T-helper 9 cell (primary cell): ENCODE results near the gene UBL7.

Source experiments
- DNase-seq: peaks from one replicate; pipeline ENCODE4 v3.0.0-alpha.2; 2020

The UBL7 gene

DNA sequence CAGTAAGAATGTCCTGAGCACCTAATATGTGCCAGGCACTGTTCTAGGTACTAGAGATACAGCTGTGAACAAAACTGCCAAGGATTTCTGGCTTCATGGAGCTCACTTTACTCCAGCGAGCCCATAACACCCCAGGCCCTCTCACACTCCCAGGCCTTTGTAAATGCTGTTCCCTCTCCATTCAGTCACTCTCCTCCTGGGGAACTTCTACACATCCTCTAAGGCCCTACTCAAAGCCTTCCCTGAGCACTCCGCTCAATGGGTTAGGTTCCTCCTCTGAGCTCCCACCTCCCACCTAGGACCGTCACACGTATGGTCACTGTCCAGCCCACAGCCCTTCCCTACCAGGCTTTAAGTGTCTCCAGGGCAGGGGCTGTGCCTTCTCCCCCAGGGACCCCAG, 54.4 kb downstream of the UBL7 start:
- no peak for DNase-seq

DNA sequence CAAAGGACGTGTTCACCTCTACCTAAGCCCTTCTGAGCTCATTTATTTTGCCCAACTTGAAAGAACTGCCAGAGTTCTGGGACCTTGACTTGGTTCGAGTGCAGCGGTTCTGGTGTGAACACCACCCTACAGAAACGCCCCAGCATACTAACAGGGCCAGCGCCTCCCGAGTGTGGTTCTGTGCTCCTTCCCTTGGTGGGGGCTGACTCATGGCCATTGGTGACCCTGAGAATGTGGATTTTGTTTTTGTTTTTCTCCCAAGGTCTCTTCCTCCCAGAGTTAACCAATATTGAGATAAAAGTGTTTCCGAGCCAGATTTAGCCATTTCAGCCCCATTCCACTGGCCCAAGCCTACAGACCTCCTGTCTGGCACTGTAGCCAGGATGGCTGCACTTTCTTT, 55.1 kb downstream of the UBL7 start:
- no peak for DNase-seq

DNA sequence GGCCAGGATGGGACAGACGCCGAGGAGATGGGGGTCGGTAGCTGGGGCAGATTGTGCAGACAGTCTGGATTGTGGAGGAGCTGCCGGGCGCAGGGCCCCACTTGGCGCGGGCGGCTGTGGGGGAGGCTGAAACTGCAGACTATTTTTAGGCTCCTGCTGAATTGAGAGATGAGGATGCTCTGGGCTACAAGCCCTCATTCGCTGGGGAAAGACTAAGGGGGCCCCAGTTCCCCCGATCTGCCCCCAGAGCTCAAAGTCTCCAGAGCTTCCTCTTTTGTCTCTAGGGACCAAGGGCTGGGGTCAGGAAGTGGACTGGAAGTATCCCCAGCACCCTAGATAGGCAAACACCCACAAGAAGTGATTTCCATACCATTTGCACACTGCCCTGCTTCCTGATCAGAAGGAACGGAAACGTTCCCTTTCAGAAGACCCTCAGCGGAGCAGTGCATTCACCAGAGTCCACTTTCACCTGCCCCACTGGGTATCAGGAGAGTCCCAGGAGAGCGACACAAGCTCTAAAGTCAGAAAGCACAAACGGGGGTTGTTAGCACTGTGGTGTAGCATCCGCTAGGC, 56.9 kb downstream of the UBL7 start:
- DNase-seq, result no peak

DNA sequence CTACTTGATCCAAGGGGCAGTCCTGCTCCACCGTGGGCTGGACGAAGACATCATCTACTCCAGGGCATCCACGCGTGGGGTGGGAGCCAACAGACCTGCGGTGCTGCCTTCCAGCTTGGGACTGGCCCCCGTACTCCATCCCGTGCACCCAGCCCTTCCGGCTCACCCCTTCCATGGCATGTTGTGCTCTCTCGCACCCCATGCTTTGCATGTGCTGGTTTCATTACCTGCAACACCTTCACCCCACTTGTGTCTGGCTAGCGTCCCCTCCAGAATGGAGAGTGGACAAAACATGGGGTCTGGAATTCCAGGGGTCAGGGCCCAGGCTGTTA, 57.4 kb downstream of the UBL7 start:
- DNase-seq, result no peak

DNA sequence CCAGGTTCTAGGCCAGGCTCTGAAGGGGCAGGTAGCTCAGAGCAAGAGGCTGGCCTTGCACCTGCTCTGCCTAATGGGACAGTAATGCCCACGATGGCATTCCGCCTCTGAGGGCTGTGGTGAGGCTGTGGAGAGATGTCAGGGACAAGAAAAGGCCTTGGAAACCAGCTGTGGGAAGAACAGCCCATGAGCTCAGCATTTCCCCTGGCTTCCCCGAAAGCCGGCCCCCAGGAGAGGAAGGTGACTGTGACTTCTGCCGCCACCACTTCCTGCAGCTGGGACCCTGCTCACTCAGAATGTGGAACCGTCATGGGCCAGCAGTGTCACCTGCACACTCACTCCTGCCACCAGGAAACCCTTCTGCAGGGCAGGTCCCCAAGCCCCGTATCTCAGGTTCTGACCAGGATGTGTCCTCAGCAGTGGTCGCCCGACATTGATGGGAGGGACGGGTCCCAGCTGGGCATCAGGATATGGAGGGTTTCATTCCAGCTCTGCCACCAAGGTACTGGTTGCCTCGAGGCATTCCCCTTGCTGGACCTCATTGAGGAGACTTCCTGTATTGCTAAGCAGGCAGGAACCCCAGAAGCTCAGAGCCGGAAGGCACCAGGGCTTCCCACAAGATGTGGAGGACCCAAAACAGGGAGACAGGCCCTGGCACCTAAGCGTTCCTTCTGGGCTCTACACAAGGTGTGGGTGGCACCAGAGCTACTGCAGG, 57.9 kb downstream of the UBL7 start:
- no peak for DNase-seq

DNA sequence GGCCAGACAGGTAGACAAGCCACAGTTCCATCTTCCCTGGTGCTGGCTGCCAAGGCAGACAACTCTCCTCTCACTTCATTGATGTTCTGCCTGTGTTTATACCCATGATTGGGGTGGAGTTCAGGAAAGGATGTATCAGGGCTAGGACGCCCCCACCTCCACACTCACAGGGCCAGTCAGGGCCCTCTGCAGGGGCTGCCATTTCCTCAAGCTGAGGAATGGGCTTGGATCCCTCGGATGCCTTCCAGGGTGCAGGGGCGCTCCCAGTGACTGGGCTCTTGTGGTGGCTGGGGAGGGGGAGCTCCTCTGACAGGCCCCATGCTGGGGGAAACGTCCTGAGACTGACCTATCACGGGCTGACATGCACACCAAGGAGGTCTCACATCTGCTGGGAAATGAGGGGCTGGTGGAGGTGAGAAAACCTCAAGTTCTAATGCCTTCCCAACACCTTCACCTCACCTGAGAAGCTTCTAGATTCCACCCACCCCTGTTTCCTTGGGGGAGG, 58.6 kb downstream of the UBL7 start:
- no peak for DNase-seq

DNA sequence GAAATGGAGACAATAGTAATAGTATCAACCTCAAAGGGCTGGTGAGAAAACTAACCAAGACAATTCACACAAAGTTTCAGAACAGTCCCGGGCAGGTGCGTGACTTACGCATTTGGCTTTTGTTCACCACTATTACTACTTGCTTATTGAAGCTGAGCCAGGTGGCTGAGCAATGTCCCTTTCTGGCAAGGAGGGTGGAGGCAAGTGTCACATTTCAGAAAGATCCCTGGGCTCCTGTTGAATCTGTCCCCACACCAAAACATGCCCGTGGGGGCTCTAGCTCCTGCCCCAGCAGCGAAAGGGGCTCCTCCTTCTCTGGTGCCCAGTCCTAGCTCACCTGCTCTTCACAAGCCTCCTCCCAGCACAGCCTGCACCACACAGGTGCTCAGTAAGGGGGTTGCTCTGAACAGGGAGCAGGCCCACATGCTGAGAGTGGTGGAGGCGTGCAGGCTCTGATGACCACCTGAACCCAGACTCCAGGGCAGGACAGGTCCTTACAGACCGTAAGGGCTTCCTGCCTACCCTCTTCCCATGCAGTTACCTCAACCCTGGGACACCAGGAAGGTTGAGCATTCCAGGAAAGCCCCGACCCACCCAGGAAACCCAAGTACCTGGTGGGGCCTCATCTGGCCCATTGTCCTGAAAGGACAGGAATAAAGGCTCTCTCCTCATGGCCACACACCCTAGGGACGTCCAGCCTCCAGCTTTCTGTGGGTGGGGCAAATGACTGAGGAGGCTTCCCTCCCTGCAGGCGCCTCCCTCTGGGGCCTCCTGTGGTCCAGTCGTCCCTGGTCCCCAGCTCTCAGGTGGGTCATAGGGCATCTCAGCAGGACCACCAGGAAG, 59.8 kb downstream of the UBL7 start:
- no peak for DNase-seq

DNA sequence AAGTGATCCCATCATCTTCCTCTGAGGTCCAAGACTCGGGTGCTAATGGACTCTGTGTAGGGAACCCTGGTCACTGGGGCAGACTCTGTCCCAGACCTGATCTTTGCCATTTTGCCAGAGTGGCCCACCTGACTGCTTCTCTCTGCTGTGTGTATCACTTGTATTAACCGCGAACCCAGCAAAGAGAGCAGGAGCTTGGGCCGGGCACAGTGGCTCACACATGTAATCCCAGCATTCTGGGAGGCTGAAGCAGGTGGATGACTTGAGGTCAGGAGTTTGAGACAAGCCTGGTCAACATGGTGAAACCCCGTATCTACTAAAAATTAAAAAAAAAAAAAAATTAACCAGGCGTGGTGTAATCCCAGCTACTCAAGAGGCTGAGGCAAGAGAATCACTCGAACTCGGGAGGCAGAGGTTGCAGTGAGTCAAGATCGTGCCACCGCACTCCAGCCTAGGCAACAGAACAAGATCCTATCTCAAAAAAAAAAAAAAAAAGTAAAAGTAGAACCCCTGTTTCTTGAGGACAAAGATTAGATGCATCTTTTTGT, 60.6 kb downstream of the UBL7 start:
- DNase-seq, result no peak

DNA sequence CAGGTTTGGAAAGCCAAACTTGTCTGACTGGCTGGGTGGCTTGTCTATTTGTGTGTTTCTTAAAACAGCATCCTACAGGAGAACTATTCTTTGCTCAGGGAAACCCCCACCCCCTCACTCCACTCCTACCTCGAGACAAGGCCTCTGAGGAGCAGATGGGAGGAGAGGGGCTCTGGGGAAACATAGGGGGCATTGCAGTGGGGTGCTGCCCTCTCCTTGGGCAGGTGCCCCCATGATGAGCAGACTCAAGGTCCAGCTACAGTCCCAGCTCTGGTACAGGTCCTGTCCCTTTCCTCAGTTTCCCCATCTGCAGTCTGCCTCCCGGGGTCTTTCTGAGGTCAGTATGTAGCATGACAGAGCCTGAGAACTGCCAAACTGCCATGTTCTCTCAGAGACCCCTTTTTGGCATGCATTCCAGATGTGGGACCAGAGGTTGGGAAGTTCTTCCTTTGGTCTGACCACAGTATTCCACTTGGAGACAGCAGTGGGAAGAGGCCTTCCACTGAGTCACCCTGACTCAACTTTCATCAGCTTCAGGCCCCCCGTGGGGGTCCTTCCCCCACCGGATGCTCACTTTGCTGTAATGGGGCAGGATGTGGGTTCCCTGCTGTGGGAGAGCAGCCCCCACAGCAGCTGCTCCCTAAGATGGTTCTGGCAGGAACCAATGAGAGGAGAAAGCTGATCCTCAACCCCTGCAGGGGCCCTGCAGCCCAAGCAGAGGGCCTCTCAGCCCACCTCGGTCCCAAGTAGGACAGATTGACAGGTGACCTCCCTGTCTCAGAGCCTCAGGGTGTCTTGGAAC, 61.2 kb downstream of the UBL7 start:
- DNase-seq, result no peak

DNA sequence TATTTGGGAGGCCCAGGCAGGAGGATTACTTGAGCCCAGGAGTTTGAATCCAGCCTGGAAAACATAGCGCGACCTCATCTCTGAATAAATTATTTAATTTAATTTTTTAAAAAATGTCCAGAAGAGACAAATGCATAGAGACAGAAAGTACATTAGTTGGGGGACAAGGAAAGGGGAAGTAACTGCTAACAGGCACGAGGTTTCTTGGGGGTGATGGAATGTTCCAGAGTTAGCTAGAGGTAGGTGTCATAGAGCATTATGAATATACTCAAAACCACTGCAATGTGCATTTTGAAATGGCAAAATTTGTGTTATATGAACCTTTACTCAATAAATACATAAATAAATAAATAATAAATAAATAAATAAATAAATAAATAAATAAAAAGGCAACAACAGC, 61.9 kb downstream of the UBL7 start:
- DNase-seq, result no peak

DNA sequence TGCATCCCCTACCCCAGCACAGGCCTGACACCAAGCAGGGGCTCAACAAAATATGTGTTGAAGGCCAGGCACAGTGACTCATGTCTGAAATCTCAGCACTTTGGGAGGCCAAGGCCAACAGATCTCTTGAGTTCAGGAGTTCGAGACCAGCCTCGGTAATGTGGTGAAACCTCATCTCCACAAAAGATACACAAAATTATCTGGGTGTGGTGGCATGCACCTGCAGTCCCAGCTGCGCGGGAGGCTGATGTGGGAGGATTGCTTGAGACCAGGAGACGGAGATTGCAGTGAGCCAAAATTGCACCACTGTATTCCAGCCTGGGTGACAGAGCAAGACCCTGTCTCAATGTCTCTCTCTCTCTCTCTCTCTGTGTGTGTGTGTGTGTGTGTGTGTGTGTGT, 62.8 kb downstream of the UBL7 start:
- no peak for DNase-seq

DNA sequence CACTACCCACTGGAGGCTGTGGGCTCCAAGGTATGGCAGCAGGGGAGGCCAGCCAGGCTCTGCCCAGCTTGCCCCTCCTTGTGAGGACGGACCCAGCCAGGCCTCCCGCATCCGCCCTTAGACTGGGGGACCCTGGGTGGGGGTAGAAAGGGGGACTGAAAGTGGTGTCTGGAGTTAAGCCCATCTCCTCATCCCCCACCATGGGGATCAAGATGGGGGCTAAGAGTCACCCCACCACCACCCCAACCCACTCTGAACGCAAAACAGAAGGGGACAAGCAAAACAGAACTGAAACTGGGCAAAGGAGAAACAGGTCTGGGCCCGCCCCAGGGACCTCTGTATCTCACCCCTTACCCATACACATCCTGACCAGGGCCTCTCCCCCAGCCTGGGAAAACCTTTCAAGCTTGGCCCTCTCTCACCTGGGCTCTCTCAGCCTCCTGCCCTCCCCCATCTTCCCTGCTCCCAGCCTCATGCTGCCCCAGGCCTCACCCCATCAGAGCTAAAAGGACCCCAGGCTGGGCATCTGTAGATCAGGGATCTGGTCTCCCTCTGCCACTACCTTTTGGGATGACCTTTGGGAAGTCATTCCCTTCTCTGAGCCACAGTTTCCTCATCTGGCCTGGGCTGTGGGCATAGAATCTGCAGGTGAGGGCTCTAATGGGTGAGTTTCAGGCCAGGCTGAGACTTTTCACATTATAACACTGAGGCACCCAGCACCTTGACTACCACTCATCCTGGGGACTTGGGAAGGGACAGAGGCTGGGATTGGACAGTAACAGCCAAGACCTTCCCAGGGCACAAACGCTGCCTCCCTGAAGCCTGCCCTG, 63.5 kb downstream of the UBL7 start:
- DNase-seq, result no peak

DNA sequence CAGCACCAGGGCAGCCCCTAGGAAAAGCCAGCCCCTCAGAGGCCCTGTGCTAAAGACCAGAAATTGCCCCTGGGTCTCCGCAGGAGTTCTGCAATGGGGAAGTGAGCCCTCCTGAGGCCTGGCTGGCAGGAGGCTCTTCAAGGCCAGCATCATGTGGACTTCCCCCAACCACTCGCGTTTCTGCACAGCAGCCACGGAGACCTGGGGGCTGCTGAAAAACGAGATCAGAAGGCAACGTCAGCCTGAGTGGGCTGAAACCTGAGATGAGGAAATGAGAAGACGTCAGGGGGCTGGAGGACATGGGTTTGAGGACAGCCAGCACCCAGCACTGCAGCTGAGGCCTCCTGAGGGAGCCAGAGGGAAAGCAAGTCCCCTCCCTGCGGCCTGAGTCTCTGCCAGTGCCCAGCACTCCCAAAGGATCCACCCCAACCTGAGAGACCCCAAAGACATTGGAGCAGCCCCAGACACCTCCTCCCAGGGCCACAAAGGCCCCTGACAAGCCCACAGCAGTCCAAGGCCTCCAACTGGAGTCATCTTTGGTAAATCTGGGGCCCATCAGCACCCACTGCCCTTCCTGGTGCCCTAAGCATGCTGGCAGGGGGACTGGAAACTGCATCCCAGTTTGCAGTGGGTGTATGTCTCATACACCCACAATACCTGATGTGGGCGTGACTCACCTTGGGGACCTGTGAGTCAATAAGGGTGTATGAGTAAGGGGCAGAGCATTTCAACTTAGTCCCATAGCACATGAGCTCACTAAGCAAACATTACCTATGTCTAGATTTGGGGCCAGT, 64.3 kb downstream of the UBL7 start:
- DNase-seq, result no peak

DNA sequence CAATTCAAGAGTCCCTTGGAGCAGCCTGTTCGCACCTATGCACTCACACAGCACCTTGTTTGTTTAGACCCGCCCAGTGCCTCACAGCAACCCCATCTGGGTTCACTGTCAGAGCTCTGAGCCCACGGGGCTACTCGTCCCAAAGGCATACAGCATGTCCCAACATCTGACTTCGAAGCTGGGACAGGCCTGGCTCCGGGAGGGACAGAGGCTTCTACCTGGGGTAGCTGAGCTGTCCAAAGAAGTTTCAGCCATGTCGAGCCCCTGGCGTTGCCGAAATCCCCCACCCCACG, 64.9 kb downstream of the UBL7 start:
- no peak for DNase-seq
